ENCODE measurements around the gene UBE2Z. TPM values are rescaled to one million over a fixed set of nuclear protein-coding genes. Genes with fewer than 3 reads are reported as not detected.

The UBE2Z gene
- total RNA-seq, 1 donor from 2014 or later, result 29.2 TPM

Small RNA genes within 50 kb of the gene (small RNA-seq; reads per million reads assigned to genes)
- gene AC068531.1 (not detected), gene RF00263 (not detected), gene RF01210 (not detected), gene RNU1-42P (0.14 reads per million)

Other genes with a start within 250 kb of the UBE2Z start
- not detected for gene PRAC1, start 185.9 kb upstream of the UBE2Z start, total RNA-seq
- gene PRAC2, start 185.2 kb upstream of the UBE2Z start, total RNA-seq, result not detected
- not detected for gene HOXB13, start 179.7 kb upstream of the UBE2Z start, total RNA-seq
- gene TTLL6, start 91.2 kb upstream of the UBE2Z start, total RNA-seq, result not detected
- gene CALCOCO2, start 77.4 kb upstream of the UBE2Z start, total RNA-seq, result 29.2 TPM
- gene ATP5MC1, start 15.6 kb upstream of the UBE2Z start, total RNA-seq, result 42.8 TPM
- 47.5 TPM for gene SNF8, start 36.4 kb downstream of the UBE2Z start, total RNA-seq
- gene GIP, start 60.2 kb downstream of the UBE2Z start, total RNA-seq, result not detected
- 4.7 TPM for gene IGF2BP1, start 89.0 kb downstream of the UBE2Z start, total RNA-seq
- gene B4GALNT2, start 224.4 kb downstream of the UBE2Z start, total RNA-seq, result not detected

Data from skeletal muscle tissue (tissue), 2 donors.